ENCODE results near the gene ARSG.

DNA sequence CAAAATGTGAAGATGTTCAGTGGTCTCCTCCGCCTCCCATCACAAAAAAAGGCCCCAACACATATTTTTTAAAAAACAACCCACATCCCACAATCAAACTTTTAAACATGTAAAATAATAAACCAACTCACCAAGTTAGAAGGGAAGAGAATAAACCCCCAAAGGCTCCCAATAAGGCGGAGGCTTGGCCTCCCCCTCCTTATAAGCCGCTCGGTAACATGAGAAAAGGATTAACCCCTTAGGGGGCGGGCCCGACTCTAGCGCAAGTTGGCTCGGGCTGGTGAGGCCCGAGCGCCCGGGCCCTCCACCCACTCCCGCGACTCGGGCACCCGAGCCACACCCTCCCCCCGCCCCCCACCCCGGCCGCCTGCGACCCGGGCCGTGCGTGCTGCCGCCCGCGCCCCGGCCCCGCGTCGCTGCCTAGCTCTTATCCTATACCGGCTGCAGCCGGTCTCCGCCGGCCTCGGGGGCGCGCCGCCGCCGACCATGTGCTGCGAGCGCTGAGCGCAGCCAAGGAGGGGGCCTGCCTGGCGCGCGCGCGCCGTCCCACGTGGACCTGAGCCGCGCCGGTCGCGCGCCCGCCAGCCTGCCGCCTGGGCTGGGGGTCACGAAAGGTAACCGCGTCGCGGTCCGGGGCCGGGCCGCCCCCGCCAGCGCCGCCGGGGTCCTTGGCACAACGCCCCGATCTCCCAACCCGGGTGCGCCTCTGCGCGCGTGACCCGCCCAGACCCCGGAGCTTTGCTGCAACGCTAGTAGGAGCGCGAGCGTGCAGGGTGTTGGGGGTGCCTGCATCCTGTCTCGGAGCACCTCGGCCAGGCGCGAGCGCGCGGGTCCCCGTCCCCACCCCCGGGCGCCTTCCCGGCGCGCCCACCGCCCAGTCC, at the start of gene ARSG, which contains the start of gene SLC16A6:
- TF ChIP-seq POLR2A (IDR thresholded peaks at IDR 0.05): no peak
- TF ChIP-seq, protein P1, sequence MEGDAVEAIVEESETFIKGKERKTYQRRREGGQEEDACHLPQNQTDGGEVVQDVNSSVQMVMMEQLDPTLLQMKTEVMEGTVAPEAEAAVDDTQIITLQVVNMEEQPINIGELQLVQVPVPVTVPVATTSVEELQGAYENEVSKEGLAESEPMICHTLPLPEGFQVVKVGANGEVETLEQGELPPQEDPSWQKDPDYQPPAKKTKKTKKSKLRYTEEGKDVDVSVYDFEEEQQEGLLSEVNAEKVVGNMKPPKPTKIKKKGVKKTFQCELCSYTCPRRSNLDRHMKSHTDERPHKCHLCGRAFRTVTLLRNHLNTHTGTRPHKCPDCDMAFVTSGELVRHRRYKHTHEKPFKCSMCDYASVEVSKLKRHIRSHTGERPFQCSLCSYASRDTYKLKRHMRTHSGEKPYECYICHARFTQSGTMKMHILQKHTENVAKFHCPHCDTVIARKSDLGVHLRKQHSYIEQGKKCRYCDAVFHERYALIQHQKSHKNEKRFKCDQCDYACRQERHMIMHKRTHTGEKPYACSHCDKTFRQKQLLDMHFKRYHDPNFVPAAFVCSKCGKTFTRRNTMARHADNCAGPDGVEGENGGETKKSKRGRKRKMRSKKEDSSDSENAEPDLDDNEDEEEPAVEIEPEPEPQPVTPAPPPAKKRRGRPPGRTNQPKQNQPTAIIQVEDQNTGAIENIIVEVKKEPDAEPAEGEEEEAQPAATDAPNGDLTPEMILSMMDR (IDR thresholded peaks at IDR 0.05): no peak
